Endothelial cell of umbilical vein (primary cell): ENCODE data around the gene SEC14L1. TPM values are rescaled to one million over a fixed set of nuclear protein-coding genes. Genes with fewer than 3 reads are reported as not detected.

Experiments
- BruUV-seq: library from RNA; stranded (reverse); fragments of 400-500 nt; replicated peaks from 2 replicates; lab custom pipeline; 2021; lab: Mats Ljungman, UMichigan
- CTCF ChIA-PET: fragments of 300-600, 350-600 bp; sonication (Branson Sonifier 250); formaldehyde crosslinking; loops from one replicate; lab custom pipeline; 2021; ENCODE audit warnings: antibody characterized with exemption, inconsistent platforms; lab: Charles Lee
- POLR2A ChIA-PET: fragments of 300-600, 350-600 bp; sonication (Branson Sonifier 250); formaldehyde crosslinking; loops from one replicate; lab custom pipeline; 2021; ENCODE audit warnings: antibody characterized with exemption, inconsistent platforms; lab: Charles Lee
- DNase-seq: peaks from one replicate; pipeline ENCODE4 v3.0.0-alpha.2; 2011; ENCODE audit warnings: low read depth, low spot score
- FAIRE-seq: peaks from 2 replicates; lab custom pipeline; 2011; peaks lifted over from hg19 to GRCh38; lab: Jason Lieb, UNC
- H2AFZ ChIP-seq: 2 replicates; pipeline ENCODE4 v1.6.0; 2012; ENCODE audit warnings: low read depth, low read length, control low read depth, inconsistent platforms
- H3K27ac ChIP-seq: 2 replicates; pipeline ENCODE4 v1.5.1; 2011; ENCODE audit warnings: low read depth, mild to moderate bottlenecking, control low read depth, low read length, moderate library complexity; ENCODE audit not compliant: insufficient read depth
- H3K27me3 ChIP-seq, 2 experiments: 2 replicates each; pipeline versions ENCODE4 v1.6.0 to v1.6.1; 2011; ENCODE audit warnings: low read length in 2 of 2, mixed read lengths in 1 of 2; ENCODE audit not compliant: control insufficient read depth in 2 of 2, insufficient read depth in 2 of 2
- H3K36me3 ChIP-seq, 2 experiments: 2 replicates in 1 of 2; 3 replicates in 1 of 2; pipeline ENCODE4 v1.5.1; 2011; ENCODE audit warnings: low read length in 2 of 2, mild to moderate bottlenecking in 1 of 2, moderate library complexity in 1 of 2; ENCODE audit not compliant: control insufficient read depth in 2 of 2, insufficient read depth in 2 of 2; ENCODE audit errors: extremely low read depth in 1 of 2
- H3K4me1 ChIP-seq: 3 replicates; pipeline ENCODE4 v1.5.1; 2011; ENCODE audit warnings: mild to moderate bottlenecking, low read length; ENCODE audit not compliant: control insufficient read depth, insufficient read depth; ENCODE audit errors: extremely low read depth
- H3K4me2 ChIP-seq: 2 replicates; pipeline ENCODE4 v1.6.1; 2011; ENCODE audit warnings: low read length, control low read depth, mixed read lengths; ENCODE audit not compliant: insufficient read depth
- H3K4me3 ChIP-seq, 3 experiments: fragments of 200-600 bp in 1 of 3; sonication (generic), shearing (Covaris generic) in 1 of 3; replicated peaks in 1 of 3; 2 replicates each; pipeline ENCODE4 v1.5.1; 2011 to 2016; ENCODE audit warnings: control low read depth in 3 of 3, low read length in 3 of 3, mild to moderate bottlenecking in 2 of 3, inconsistent platforms in 1 of 3, low read depth in 1 of 3, moderate library complexity in 1 of 3; ENCODE audit not compliant: insufficient read depth in 1 of 3
- H3K79me2 ChIP-seq: 2 replicates; pipeline ENCODE4 v1.6.0; 2012; ENCODE audit warnings: low read length, inconsistent platforms; ENCODE audit not compliant: control insufficient read depth, insufficient read depth
- H3K9ac ChIP-seq: replicated peaks from 2 replicates; pipeline ENCODE3; 2011; ENCODE audit warnings: low read length, control low read depth; ENCODE audit not compliant: insufficient read depth; ENCODE audit errors: extremely low read depth
- H3K9me1 ChIP-seq: replicated peaks from 3 replicates; pipeline ENCODE4 v1.6.0; 2011; ENCODE audit warnings: mild to moderate bottlenecking, low read length; ENCODE audit not compliant: control insufficient read depth, insufficient read depth; ENCODE audit errors: extremely low read depth
- H3K9me3 ChIP-seq: replicated peaks from 2 replicates; pipeline ENCODE4 v1.5.1; 2012; ENCODE audit warnings: low read length, inconsistent platforms; ENCODE audit not compliant: control insufficient read depth, insufficient read depth
- H4K20me1 ChIP-seq: replicated peaks from 2 replicates; pipeline ENCODE3; 2011; ENCODE audit warnings: mild to moderate bottlenecking, low read length; ENCODE audit not compliant: control insufficient read depth, insufficient read depth; ENCODE audit errors: extremely low read depth
- EZH2 ChIP-seq: IDR thresholded peaks from 2 replicates; pipeline ENCODE4 v1.6.1; 2012; ENCODE audit warnings: borderline replicate concordance, low read depth, mild to moderate bottlenecking, moderate library complexity, low read length, inconsistent platforms; ENCODE audit not compliant: severe bottlenecking
- FOS ChIP-seq: IDR thresholded peaks from 2 replicates; pipeline ENCODE4 v1.6.1; 2011; ENCODE audit warnings: mild to moderate bottlenecking, low read length, moderate library complexity, borderline replicate concordance; ENCODE audit not compliant: insufficient read depth
- GATA2 ChIP-seq: IDR thresholded peaks from 2 replicates; pipeline ENCODE4 v1.7.0; 2011; ENCODE audit warnings: low read depth, mild to moderate bottlenecking, moderate library complexity, mixed read lengths, low read length; ENCODE audit not compliant: insufficient read length, insufficient read depth
- JUN ChIP-seq: IDR thresholded peaks from 2 replicates; pipeline ENCODE4 v1.6.1; 2011; ENCODE audit warnings: borderline replicate concordance, low read depth; ENCODE audit not compliant: insufficient read length, insufficient read depth
- MYC ChIP-seq: IDR thresholded peaks from one replicate; pipeline ENCODE4 v1.6.1; 2011; ENCODE audit warnings: mild to moderate bottlenecking, low read depth, low read length
- POLR2A ChIP-seq: IDR thresholded peaks from 2 replicates; pipeline ENCODE4 v1.6.1; 2012; ENCODE audit warnings: low read depth, mild to moderate bottlenecking, control low read depth, low read length
- POLR2AphosphoS5 ChIP-seq: IDR thresholded peaks from 2 replicates; pipeline ENCODE4 v1.6.1; 2012; ENCODE audit warnings: low read depth, mild to moderate bottlenecking, control low read depth, low read length, moderate library complexity; ENCODE audit not compliant: insufficient read depth
- dilution Hi-C: fragments of 300-500 bp; cut with MboI; formaldehyde crosslinking; loops from one replicate; pipeline ENCODE4 v1.15.0; 2019; ENCODE audit warnings: low sequenced_read_pairs; ENCODE audit not compliant: extremely low pct_ligation_motif_present
- intact Hi-C: fragments of 100-400 bp; cut with micrococcal nuclease; formaldehyde crosslinking; loops from one replicate; pipeline ENCODE4 v1.10.0; 2022
- polyA plus RNA-seq, 4 experiments: library from polyadenylated mRNA; depleted of rRNA in 3 of 4; stranded (reverse) in 3 of 4; unstranded in 1 of 4; fragments of >200 nt; gene quantifications; 2 replicates each; pipeline versions ENCODE4 v1.2.1 to v1.2.3, GENCODE V29; 2011 to 2012; ENCODE audit warnings: missing spikeins in 1 of 4
- total RNA-seq: library from RNA; stranded (reverse); gene quantifications from 2 replicates; pipeline ENCODE4 v1.2.3, GENCODE V29; 2021
- TF ChIP-seq, protein P1 (sequence below): IDR thresholded peaks from 2 replicates; pipeline ENCODE4 v1.6.1; 2011; ENCODE audit not compliant: insufficient read depth, insufficient read length
- TF ChIP-seq, protein P2 (sequence below), 2 donors: IDR thresholded peaks; 1 replicate in 1 of 2; 2 replicates in 1 of 2; pipeline ENCODE4 v1.5.1; 2011; ENCODE audit warnings: low read length in 2 of 2, mild to moderate bottlenecking in 2 of 2, moderate library complexity in 2 of 2, control low read depth in 1 of 2, inconsistent platforms in 1 of 2, low read depth in 1 of 2; ENCODE audit not compliant: insufficient read depth in 1 of 2; ENCODE audit errors: extremely low read depth in 1 of 2

SEC14L1 gene
- total and polyA plus RNA-seq, 2 donors (not counting 3 experiments of a cell fraction or from before 2014, with no cell fraction given) = 215 to 631 TPM

DNA sequence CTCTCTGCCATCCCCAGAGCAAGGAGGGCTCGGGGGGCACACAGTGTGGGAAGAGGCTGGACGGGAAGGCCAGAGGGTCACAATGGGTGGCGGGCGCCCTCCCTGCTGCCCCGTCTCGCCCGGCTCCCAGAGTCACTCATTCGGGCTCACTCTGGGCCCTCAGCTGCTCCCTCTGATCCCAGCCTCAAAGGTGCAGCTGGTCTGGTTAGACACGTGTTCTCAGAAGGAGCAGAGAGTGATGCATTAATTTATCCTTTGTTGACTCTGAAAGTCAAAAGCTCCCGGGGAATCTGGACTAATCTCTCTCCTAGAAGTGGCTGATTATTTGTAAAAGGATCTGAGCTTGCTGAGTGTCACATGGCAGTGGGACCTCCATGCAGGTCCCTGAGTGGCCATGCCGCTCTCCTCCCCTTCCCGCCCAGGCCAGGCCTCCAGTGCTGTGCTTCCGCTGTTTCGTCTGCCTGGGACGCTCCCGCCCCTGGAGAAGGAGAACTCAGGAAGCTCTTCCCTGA is 87.5 kb downstream of the SEC14L1 start:
- POLR2A ChIA-PET = interaction anchor here (0.7 kb wide), 1 partner anchor 94 kb away, joined by 6 read pairs; no protein-coding TSS in a partner anchor
- Histone ChIP-seq H3K27ac (no peak overlapping the region), H3K79me2 (no peaks in the 10 kb centered on the region), H3K9me3 (no peaks in the 10 kb centered on the region), H3K4me1 (peaks cover 4% of the 10 kb centered on the region), H3K27me3 (no peaks in the 10 kb centered on the region), H3K4me2 (no peak overlapping the region), H3K36me3 (no peaks in the 10 kb centered on the region), H3K4me3 (no peak overlapping the region), H3K9me1 (no peaks in the 10 kb centered on the region), H2AFZ (no peak overlapping the region), H3K9ac (no peak overlapping the region), H4K20me1 (no peaks in the 10 kb centered on the region)
- dilution Hi-C loops = no loop called here
- TF ChIP-seq POLR2A (no peak), JUN (no peak), MYC (no peak), GATA2 (no peak), EZH2 (no peak)
- TF ChIP-seq, protein P1, sequence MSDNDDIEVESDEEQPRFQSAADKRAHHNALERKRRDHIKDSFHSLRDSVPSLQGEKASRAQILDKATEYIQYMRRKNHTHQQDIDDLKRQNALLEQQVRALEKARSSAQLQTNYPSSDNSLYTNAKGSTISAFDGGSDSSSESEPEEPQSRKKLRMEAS = no peak
- CTCF ChIA-PET = interaction anchor here (0.6 kb wide), 1 partner anchor 502 kb away, joined by 3 read pairs; the partner anchor contains the start of genes JMJD6 and METTL23
- BruUV-seq = no TSS peak
- intact Hi-C loops = no loop called here
- FAIRE-seq (no peak), DNase-seq (no peak)

DNA sequence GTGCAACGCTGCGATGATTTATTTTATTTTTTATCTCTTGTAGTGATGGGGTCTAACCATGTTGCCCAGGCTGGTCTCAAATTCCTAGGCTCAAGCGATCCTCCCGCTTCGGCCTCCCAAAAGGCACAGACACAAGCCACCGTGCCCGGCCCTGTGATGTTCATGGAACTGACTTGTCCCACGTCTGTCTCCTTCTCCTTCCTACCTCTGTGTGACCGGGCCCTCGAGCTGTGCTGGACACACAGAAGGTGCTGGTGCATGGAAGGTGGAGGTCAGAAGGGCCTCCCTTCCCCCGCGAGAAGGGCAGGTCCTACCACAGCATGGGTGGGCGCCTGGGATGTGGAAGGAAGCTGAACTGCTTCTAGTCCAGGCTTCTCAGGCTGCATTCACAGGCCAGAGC is 88.0 kb downstream of the SEC14L1 start:
- no peak overlapping the region for H2AFZ ChIP-seq
- TF ChIP-seq, protein P2, sequence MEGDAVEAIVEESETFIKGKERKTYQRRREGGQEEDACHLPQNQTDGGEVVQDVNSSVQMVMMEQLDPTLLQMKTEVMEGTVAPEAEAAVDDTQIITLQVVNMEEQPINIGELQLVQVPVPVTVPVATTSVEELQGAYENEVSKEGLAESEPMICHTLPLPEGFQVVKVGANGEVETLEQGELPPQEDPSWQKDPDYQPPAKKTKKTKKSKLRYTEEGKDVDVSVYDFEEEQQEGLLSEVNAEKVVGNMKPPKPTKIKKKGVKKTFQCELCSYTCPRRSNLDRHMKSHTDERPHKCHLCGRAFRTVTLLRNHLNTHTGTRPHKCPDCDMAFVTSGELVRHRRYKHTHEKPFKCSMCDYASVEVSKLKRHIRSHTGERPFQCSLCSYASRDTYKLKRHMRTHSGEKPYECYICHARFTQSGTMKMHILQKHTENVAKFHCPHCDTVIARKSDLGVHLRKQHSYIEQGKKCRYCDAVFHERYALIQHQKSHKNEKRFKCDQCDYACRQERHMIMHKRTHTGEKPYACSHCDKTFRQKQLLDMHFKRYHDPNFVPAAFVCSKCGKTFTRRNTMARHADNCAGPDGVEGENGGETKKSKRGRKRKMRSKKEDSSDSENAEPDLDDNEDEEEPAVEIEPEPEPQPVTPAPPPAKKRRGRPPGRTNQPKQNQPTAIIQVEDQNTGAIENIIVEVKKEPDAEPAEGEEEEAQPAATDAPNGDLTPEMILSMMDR (IDR thresholded peaks at IDR 0.05; ENCODE audit: extremely low read depth in 1 of 2, insufficient read depth in 1 of 2, low read depth in 1 of 2, low read length in 2 of 2) = no peak
- TF ChIP-seq, protein P1 = no peak
- TF ChIP-seq JUN = no peak
- TF ChIP-seq POLR2A = no peak
- no peak for TF ChIP-seq GATA2
- TF ChIP-seq POLR2AphosphoS5 = no peak
- no peak for TF ChIP-seq MYC
- no peak for TF ChIP-seq FOS
- TF ChIP-seq EZH2 = no peak
- no TSS peak for BruUV-seq
- no peaks in the 10 kb centered on the region for H3K9me1 ChIP-seq
- peaks cover 3% of the 10 kb centered on the region for H3K4me1 ChIP-seq
- FAIRE-seq (no peak), DNase-seq (no peak)
- ChIA-PET POLR2A (interaction anchor here (0.7 kb wide), 1 partner anchor 95 kb away, joined by 6 read pairs; no protein-coding TSS in a partner anchor), CTCF (no interaction called here)
- no peaks in the 10 kb centered on the region for H4K20me1 ChIP-seq
- H3K79me2 ChIP-seq = no peaks in the 10 kb centered on the region
- H3K4me2 ChIP-seq = no peak overlapping the region
- H3K27ac ChIP-seq = no peak overlapping the region
- no peaks in the 10 kb centered on the region for H3K9me3 ChIP-seq
- dilution Hi-C loops = no loop called here
- no peaks in the 10 kb centered on the region for H3K27me3 ChIP-seq
- H3K9ac ChIP-seq = no peak overlapping the region
- H3K4me3 ChIP-seq = no peak overlapping the region
- intact Hi-C loops = no loop called here
- no peaks in the 10 kb centered on the region for H3K36me3 ChIP-seq
